Progenitor cell of endocrine pancreas (in vitro differentiated cells): ENCODE data around the gene KDM4B. TPM values are rescaled to one million over a fixed set of nuclear protein-coding genes. Genes with fewer than 3 reads are reported as not detected.
"Not testable (repeated sequence)": the region's sequence is repeated elsewhere in the genome, so short reads cannot be mapped to it uniquely, and the experiment has no call there.

ENCODE experiments used
- DNase-seq: peaks from one replicate; pipeline ENCODE4 v3.0.0; 2021; ENCODE audit warnings: low spot score; ENCODE audit not compliant: unreplicated experiment
- H3K27ac Mint-ChIP-seq: 2 replicates; pipeline ENCODE4 v1.8.0; 2021; ENCODE audit warnings: mild to moderate bottlenecking, moderate library complexity, mixed read lengths
- H3K27me3 Mint-ChIP-seq: 2 replicates; pipeline ENCODE4 v1.8.0; 2021; ENCODE audit warnings: mixed read lengths
- H3K36me3 Mint-ChIP-seq: 2 replicates; pipeline ENCODE4 v1.8.0; 2022; ENCODE audit warnings: mixed read lengths; ENCODE audit not compliant: insufficient read depth
- H3K4me1 Mint-ChIP-seq: 2 replicates; pipeline ENCODE4 v1.8.0; 2021; ENCODE audit warnings: low read depth, mixed read lengths
- H3K4me3 Mint-ChIP-seq: 2 replicates; pipeline ENCODE4 v1.8.0; 2021; ENCODE audit warnings: low read depth, mild to moderate bottlenecking, moderate library complexity, mixed read lengths
- H3K9me3 Mint-ChIP-seq: 2 replicates; pipeline ENCODE4 v1.8.0; 2021; ENCODE audit warnings: low read depth, mixed read lengths
- total RNA-seq: library from RNA; stranded (reverse); gene quantifications from 2 replicates; pipeline ENCODE4 v1.2.1, GENCODE V29; 2021
- TF ChIP-seq, protein P1 (sequence below): fragments of 200-600 bp; sonication (generic); IDR thresholded peaks from one replicate; pipeline ENCODE4 v1.5.0; 2021; ENCODE audit warnings: antibody characterized with exemption, mild to moderate bottlenecking; ENCODE audit not compliant: unreplicated experiment

KDM4B gene
- total RNA-seq, 1 donor from 2014 or later: 59.6 TPM

- Mint-ChIP-seq H3K4me3 (no peak overlapping the region), H3K9me3 (no peaks in the 10 kb centered on the region), H3K36me3 (peaks cover 4% of the 10 kb centered on the region), H3K27ac (peak overlapping the region; percentile 82), H3K4me1 (no peaks in the 10 kb centered on the region), H3K27me3 (no peaks in the 10 kb centered on the region)
- TF ChIP-seq, protein P1, sequence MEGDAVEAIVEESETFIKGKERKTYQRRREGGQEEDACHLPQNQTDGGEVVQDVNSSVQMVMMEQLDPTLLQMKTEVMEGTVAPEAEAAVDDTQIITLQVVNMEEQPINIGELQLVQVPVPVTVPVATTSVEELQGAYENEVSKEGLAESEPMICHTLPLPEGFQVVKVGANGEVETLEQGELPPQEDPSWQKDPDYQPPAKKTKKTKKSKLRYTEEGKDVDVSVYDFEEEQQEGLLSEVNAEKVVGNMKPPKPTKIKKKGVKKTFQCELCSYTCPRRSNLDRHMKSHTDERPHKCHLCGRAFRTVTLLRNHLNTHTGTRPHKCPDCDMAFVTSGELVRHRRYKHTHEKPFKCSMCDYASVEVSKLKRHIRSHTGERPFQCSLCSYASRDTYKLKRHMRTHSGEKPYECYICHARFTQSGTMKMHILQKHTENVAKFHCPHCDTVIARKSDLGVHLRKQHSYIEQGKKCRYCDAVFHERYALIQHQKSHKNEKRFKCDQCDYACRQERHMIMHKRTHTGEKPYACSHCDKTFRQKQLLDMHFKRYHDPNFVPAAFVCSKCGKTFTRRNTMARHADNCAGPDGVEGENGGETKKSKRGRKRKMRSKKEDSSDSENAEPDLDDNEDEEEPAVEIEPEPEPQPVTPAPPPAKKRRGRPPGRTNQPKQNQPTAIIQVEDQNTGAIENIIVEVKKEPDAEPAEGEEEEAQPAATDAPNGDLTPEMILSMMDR: no peak
- DNase-seq: no peak
These were observed 56.1 kb downstream of the KDM4B start for GRCh38 chr19:5025027-5025426.

- no peak for DNase-seq
- TF ChIP-seq, protein P1: no peak
- Mint-ChIP-seq H3K27ac (no peak overlapping the region), H3K4me3 (no peak overlapping the region), H3K4me1 (no peaks in the 10 kb centered on the region), H3K36me3 (no peaks in the 10 kb centered on the region), H3K27me3 (no peaks in the 10 kb centered on the region), H3K9me3 (no peaks in the 10 kb centered on the region)
These were observed 57.9 kb downstream of the KDM4B start for GRCh38 chr19:5026706-5027273.

GRCh38 chr19:5028229-5028886 is 59.4 kb downstream of the KDM4B start:
- no peak overlapping the region for H3K4me3 Mint-ChIP-seq
- H3K4me1 Mint-ChIP-seq: no peaks in the 10 kb centered on the region

DNA sequence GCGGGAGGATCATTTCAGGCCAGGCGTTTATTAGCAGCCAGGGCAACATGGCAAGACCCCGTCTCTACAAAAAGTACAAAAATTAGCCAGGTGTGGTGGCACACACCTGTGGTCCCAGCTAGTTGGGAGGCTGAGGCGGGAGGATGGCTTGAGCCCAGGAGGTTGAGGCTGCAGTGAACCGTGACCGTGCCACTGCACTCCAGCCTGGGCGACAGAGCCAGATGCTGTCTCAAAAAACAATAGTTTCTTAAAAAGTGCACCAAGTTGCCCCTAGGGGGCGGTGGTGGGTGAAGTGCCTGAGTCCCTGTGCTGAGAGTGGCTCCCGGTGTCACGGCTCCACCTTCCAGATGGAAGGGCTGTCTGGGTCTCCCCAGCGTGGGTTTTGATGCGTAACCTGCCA is 60.7 kb downstream of the KDM4B start:
- peak; percentile 47 for DNase-seq

More at GRCh38 chr19:5028229-5028886, 59.4 kb downstream of the KDM4B start:
- TF ChIP-seq, protein P1: no peak
- Mint-ChIP-seq H3K9me3 (no peaks in the 10 kb centered on the region), H3K27me3 (no peaks in the 10 kb centered on the region), H3K27ac (peak overlapping the region; percentile 27), H3K36me3 (peaks cover 2% of the 10 kb centered on the region)
- DNase-seq: no peak

DNA sequence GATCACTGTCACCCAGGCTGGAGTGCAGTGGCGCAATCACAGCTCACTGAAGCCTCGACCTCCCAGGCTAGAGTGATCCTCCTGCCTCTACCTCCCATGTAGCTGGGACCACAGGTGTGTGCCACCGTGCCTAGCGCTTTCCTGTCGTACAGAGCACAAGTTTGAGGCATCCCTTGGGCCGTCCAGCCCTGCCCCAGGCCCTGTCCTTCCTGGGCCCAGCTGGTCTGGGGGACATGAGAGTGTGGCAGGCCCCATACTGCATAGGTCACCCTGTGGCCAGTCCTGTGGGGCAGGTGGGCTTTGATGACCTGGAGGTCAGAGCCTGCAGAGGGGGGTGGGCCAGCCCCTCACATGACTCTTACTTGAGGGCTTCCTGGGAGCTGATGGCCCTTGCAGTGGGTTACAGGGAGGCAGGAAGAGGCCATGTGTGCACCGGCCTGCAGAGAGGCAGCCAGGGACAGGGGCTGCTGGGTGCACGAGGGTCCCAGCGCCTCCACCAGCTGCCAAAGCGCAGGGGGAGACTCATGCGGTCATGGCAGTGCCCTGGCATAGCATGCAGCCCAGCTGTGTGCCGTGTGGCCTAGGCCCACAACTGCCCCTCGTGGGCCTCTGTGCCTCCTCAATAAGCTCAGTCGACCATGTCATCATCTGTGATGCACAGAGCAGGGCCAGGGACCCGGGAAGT is 61.4 kb downstream of the KDM4B start:
- TF ChIP-seq, protein P1: no peak
- H3K4me1 Mint-ChIP-seq: no peaks in the 10 kb centered on the region

More for the DNA sequence above, 60.7 kb downstream of the KDM4B start:
- H3K9me3 Mint-ChIP-seq, H3K4me3 Mint-ChIP-seq, H3K36me3 Mint-ChIP-seq, H3K27me3 Mint-ChIP-seq, H3K27ac Mint-ChIP-seq, H3K4me1 Mint-ChIP-seq: not testable (repeated sequence)
- TF ChIP-seq, protein P1: peak; percentile 72

More for the DNA sequence above, 61.4 kb downstream of the KDM4B start:
- Mint-ChIP-seq H3K4me3 (no peak overlapping the region), H3K27me3 (no peaks in the 10 kb centered on the region), H3K9me3 (no peaks in the 10 kb centered on the region), H3K27ac (no peak overlapping the region), H3K36me3 (peaks cover 6% of the 10 kb centered on the region)
- no peak for DNase-seq
